Choroid plexus epithelial cell (primary cell): ENCODE results near the gene GPR150.

Source experiments
- DNase-seq: peaks from one replicate; pipeline ENCODE4 v3.0.0-alpha.2; 2010; ENCODE audit warnings: low read depth
- H3K4me3 ChIP-seq: 2 replicates; pipeline ENCODE4 v1.5.1; 2011; ENCODE audit warnings: low read depth, mild to moderate bottlenecking, control low read depth, low read length, moderate library complexity
- CTCF ChIP-seq: conservative IDR thresholded peaks from 2 replicates; pipeline ENCODE4 v1.5.1; 2011; ENCODE audit warnings: low read depth, mild to moderate bottlenecking, control low read depth, inconsistent platforms, low read length, moderate library complexity

Gene GPR150

GRCh38 chr5:95649274-95649673, 29.4 kb downstream of the GPR150 start:
- TF ChIP-seq CTCF: no peak
- no peak overlapping the region for H3K4me3 ChIP-seq
- no peak for DNase-seq

GRCh38 chr5:95649842-95650620, 30.1 kb downstream of the GPR150 start:
- no peak for DNase-seq
- H3K4me3 ChIP-seq: no peak overlapping the region
- TF ChIP-seq CTCF: no peak

GRCh38 chr5:95652849-95653248, 33.0 kb downstream of the GPR150 start:
- no peak for DNase-seq
- H3K4me3 ChIP-seq: no peak overlapping the region
- no peak for TF ChIP-seq CTCF

- H3K4me3 ChIP-seq: no peak overlapping the region
- DNase-seq: no peak
- TF ChIP-seq CTCF: no peak
Observed at GRCh38 chr5:95654196-95654595, 34.3 kb downstream of the GPR150 start.

- DNase-seq: no peak
- no peak for TF ChIP-seq CTCF
- H3K4me3 ChIP-seq: no peak overlapping the region
Observed at GRCh38 chr5:95655575-95655974, 35.7 kb downstream of the GPR150 start.

- no peak overlapping the region for H3K4me3 ChIP-seq
- DNase-seq: no peak
- TF ChIP-seq CTCF: no peak
Observed at GRCh38 chr5:95660060-95660459, 40.2 kb downstream of the GPR150 start.

GRCh38 chr5:95662946-95663345, 43.1 kb downstream of the GPR150 start:
- no peak overlapping the region for H3K4me3 ChIP-seq
- TF ChIP-seq CTCF: no peak
- no peak for DNase-seq
